HCT116 (cell line): Measurements from ENCODE around the gene MAEA. TPM values are rescaled to one million over a fixed set of nuclear protein-coding genes. Genes with fewer than 3 reads are reported as not detected.

Experiments
- ATAC-seq: fragments of 200-7000 bp; cut with Tn5 transposase; 2 replicates; pipeline ENCODE4 v1.9.1; 2020; ENCODE audit warnings: mild to moderate bottlenecking, moderate library complexity
- BruUV-seq: library from RNA; stranded (reverse); fragments of 400-500 nt; replicated peaks from 2 replicates; lab custom pipeline; 2021; lab: Mats Ljungman, UMichigan
- CTCF ChIA-PET: fragments of 300-600 bp; sonication (Branson Sonifier 250); formaldehyde crosslinking; loops from one replicate; lab custom pipeline; 2021; ENCODE audit warnings: antibody characterized with exemption; lab: Charles Lee
- POLR2A ChIA-PET: fragments of 300-600, 350-600 bp; sonication (Branson Sonifier 250); formaldehyde crosslinking; loops from one replicate; lab custom pipeline; 2021; ENCODE audit warnings: antibody characterized with exemption; lab: Charles Lee
- RAD21 ChIA-PET, 2 experiments: fragments of 300-600 bp; sonication (Branson Sonifier 250); formaldehyde crosslinking; loops; one replicate each; lab custom pipeline; 2023; ENCODE audit warnings: low total read pairs in 2 of 2; ENCODE audit not compliant: uncharacterized antibody in 2 of 2, unreplicated experiment in 2 of 2, low non-redundant PET in 1 of 2; lab: Charles Lee
- DNase-seq: peaks from one replicate; pipeline ENCODE4 v3.0.0-alpha.2; 2010; ENCODE audit warnings: low read depth, low spot score
- H2AFZ ChIP-seq: fragments of 200-600 bp; shearing (Covaris generic), sonication (generic); 2 replicates; pipeline ENCODE4 v1.6.1; 2017; ENCODE audit warnings: low read depth, mixed run types, mixed read lengths, antibody characterized with exemption, low read length; ENCODE audit not compliant: poor library complexity, severe bottlenecking
- H3K27ac ChIP-seq: 2 replicates; pipeline ENCODE4 v1.5.1; 2012; ENCODE audit warnings: low read depth, low read length
- H3K27me3 ChIP-seq: fragments of 200-600 bp; sonication (generic); 2 replicates; pipeline ENCODE4 v1.6.1; 2016; ENCODE audit warnings: mixed run types, low read length, mixed read lengths; ENCODE audit not compliant: insufficient read depth
- H3K36me3 ChIP-seq, 2 experiments: fragments of 200-500 bp in 1 of 2; fragments of 200-600 bp in 1 of 2; sonication (Bioruptor generic) in 1 of 2; sonication (generic) in 1 of 2; 2 replicates each; pipeline versions ENCODE4 v1.5.1 to v1.6.1; 2014 to 2016; ENCODE audit warnings: low read length in 2 of 2, inconsistent platforms in 1 of 2, mixed read lengths in 1 of 2, mixed run types in 1 of 2; ENCODE audit not compliant: insufficient read depth in 2 of 2, control insufficient read depth in 1 of 2
- H3K4me1 ChIP-seq, 2 experiments: fragments of 200-600 bp in 1 of 2; sonication (generic) in 1 of 2; 2 replicates each; pipeline versions ENCODE4 v1.5.1 to v1.6.1; 2012 to 2017; ENCODE audit warnings: low read length in 2 of 2, inconsistent platforms in 1 of 2, mild to moderate bottlenecking in 1 of 2, mixed read lengths in 1 of 2, mixed run types in 1 of 2, moderate library complexity in 1 of 2; ENCODE audit not compliant: insufficient read depth in 2 of 2, control insufficient read depth in 1 of 2
- H3K4me2 ChIP-seq: fragments of 200-600 bp; sonication (generic); 2 replicates; pipeline ENCODE4 v1.6.1; 2017; ENCODE audit warnings: mixed run types, low read length, mixed read lengths
- H3K4me3 ChIP-seq, 2 experiments: fragments of 200-600 bp in 1 of 2; sonication (generic) in 1 of 2; replicated peaks in 1 of 2; 2 replicates each; pipeline ENCODE4 v1.5.1; 2011 to 2016; ENCODE audit warnings: low read length in 2 of 2, control low read depth in 1 of 2, low read depth in 1 of 2, mild to moderate bottlenecking in 1 of 2, mixed read lengths in 1 of 2, mixed run types in 1 of 2
- H3K79me2 ChIP-seq: fragments of 200-600 bp; sonication (generic); 2 replicates; pipeline ENCODE4 v1.6.1; 2017; ENCODE audit warnings: mild to moderate bottlenecking, mixed run types, low read length, moderate library complexity, mixed read lengths; ENCODE audit not compliant: insufficient read depth
- H3K9ac ChIP-seq: fragments of 200-600 bp; sonication (generic); 2 replicates; pipeline ENCODE4 v1.6.1; 2016; ENCODE audit warnings: low read length, mixed read lengths
- H3K9me2 ChIP-seq: fragments of 200-600 bp; sonication (generic), shearing (Covaris generic); 2 replicates; pipeline ENCODE4 v1.6.1; 2017; ENCODE audit warnings: mixed run types, mild to moderate bottlenecking, moderate library complexity; ENCODE audit not compliant: insufficient read depth
- H3K9me3 ChIP-seq, 2 experiments: fragments of 200-500 bp in 1 of 2; fragments of 200-600 bp in 1 of 2; sonication (Bioruptor generic) in 1 of 2; sonication (generic) in 1 of 2; 2 replicates each; pipeline ENCODE4 v1.6.1; 2014 to 2017; ENCODE audit warnings: low read length in 2 of 2, mixed read lengths in 2 of 2, inconsistent platforms in 1 of 2, low read depth in 1 of 2, mild to moderate bottlenecking in 1 of 2, mixed run types in 1 of 2, moderate library complexity in 1 of 2; ENCODE audit not compliant: control insufficient read depth in 1 of 2, insufficient read depth in 1 of 2
- H4K20me1 ChIP-seq: fragments of 200-600 bp; sonication (generic), shearing (Covaris generic); 2 replicates; pipeline ENCODE4 v1.6.1; 2017; ENCODE audit warnings: mixed run types, mild to moderate bottlenecking, moderate library complexity; ENCODE audit not compliant: insufficient read depth
- ATF3 ChIP-seq: IDR thresholded peaks from 2 replicates; pipeline ENCODE4 v1.6.1; 2012
- CBX3 ChIP-seq: IDR thresholded peaks from 2 replicates; pipeline ENCODE4 v1.6.1; 2012; ENCODE audit warnings: low read depth
- CEBPB ChIP-seq: IDR thresholded peaks from 2 replicates; pipeline ENCODE4 v1.6.1; 2012; ENCODE audit warnings: low read depth
- CTCF ChIP-seq, 3 experiments: fragments of 200-600 bp in 1 of 3; sonication (generic) in 1 of 3; IDR thresholded peaks in 2 of 3; conservative IDR thresholded peaks in 1 of 3; 2 replicates each; pipeline ENCODE4 v1.5.1; 2012 to 2017; ENCODE audit warnings: low read depth in 2 of 3, low read length in 2 of 3, antibody characterized with exemption in 1 of 3, borderline replicate concordance in 1 of 3, control low read depth in 1 of 3, mild to moderate bottlenecking in 1 of 3, mixed read lengths in 1 of 3, mixed run types in 1 of 3, moderate library complexity in 1 of 3; ENCODE audit not compliant: insufficient read depth in 1 of 3
- ELF1 ChIP-seq: IDR thresholded peaks from 2 replicates; pipeline ENCODE4 v1.6.1; 2012; ENCODE audit warnings: low read depth, borderline replicate concordance
- EZH2 ChIP-seq: fragments of 200-600 bp; sonication (generic); IDR thresholded peaks from 2 replicates; pipeline ENCODE4 v1.6.1; 2017; ENCODE audit warnings: antibody characterized with exemption, mixed run types
- FOSL1 ChIP-seq: IDR thresholded peaks from 2 replicates; pipeline ENCODE4 v1.6.1; 2012; ENCODE audit warnings: low read depth
- JUND ChIP-seq: IDR thresholded peaks from 2 replicates; pipeline ENCODE4 v1.6.1; 2012
- POLR2A ChIP-seq: IDR thresholded peaks from 2 replicates; pipeline ENCODE4 v1.7.0; 2011; ENCODE audit warnings: borderline replicate concordance; ENCODE audit not compliant: insufficient read depth, insufficient read length; ENCODE audit errors: extremely low read depth
- POLR2AphosphoS5 ChIP-seq: IDR thresholded peaks from 2 replicates; pipeline ENCODE4 v1.6.1; 2011; ENCODE audit warnings: mild to moderate bottlenecking, low read depth, low read length, moderate library complexity
- REST ChIP-seq: IDR thresholded peaks from 2 replicates; pipeline ENCODE4 v1.6.1; 2012; ENCODE audit warnings: low read depth
- SP1 ChIP-seq: IDR thresholded peaks from 2 replicates; pipeline ENCODE4 v1.6.1; 2012; ENCODE audit warnings: low read depth
- SRF ChIP-seq: IDR thresholded peaks from 2 replicates; pipeline ENCODE4 v1.6.1; 2012; ENCODE audit warnings: low read depth
- TCF7L2 ChIP-seq: IDR thresholded peaks from 2 replicates; pipeline ENCODE4 v1.7.0; 2011; ENCODE audit warnings: borderline replicate concordance, inconsistent platforms; ENCODE audit not compliant: insufficient read depth, insufficient read length; ENCODE audit errors: extremely low read depth
- YY1 ChIP-seq: IDR thresholded peaks from 2 replicates; pipeline ENCODE4 v1.6.1; 2011; ENCODE audit warnings: low read length, low read depth, moderate library complexity, mild to moderate bottlenecking; ENCODE audit not compliant: insufficient replicate concordance; ENCODE audit errors: extremely low read depth
- ZFX ChIP-seq: fragments of 450-650 bp; IDR thresholded peaks from 2 replicates; pipeline ENCODE4 v1.6.1; 2017
- ZNF274 ChIP-seq: fragments of 200-500 bp; sonication (Bioruptor generic); IDR thresholded peaks from 2 replicates; pipeline ENCODE4 v1.6.1; 2014; ENCODE audit warnings: mild to moderate bottlenecking, low read depth, low read length, inconsistent platforms
- intact Hi-C: fragments of 100-400 bp; cut with micrococcal nuclease; formaldehyde crosslinking; loops from 2 replicates; pipeline ENCODE4 v1.10.0; 2022
- total RNA-seq: library from RNA; stranded (reverse); gene quantifications from one replicate; pipeline ENCODE4 v1.2.1, GENCODE V29; 2021; ENCODE audit not compliant: unreplicated experiment
- TF ChIP-seq, protein P1 (sequence below): IDR thresholded peaks from 2 replicates; pipeline ENCODE4 v1.6.1; 2011; ENCODE audit warnings: mild to moderate bottlenecking, low read length, moderate library complexity; ENCODE audit not compliant: insufficient replicate concordance; ENCODE audit errors: extremely low read depth
- TF ChIP-seq, protein P2 (sequence below): IDR thresholded peaks from 2 replicates; pipeline ENCODE4 v1.6.1; 2012

The MAEA gene
- total RNA-seq, 1 experiment from 2014 or later = 88.3 TPM

GRCh38 chr4:1309261-1310010 is 19.7 kb downstream of the MAEA start:
- no peak overlapping the region for H2AFZ ChIP-seq
- peaks cover 24 to 25% of the 10 kb centered on the region in 2 experiments for H3K4me1 ChIP-seq
- H3K4me2 ChIP-seq = no peak overlapping the region
- intact Hi-C loops = no loop called here
- H3K79me2 ChIP-seq = peaks cover 97% of the 10 kb centered on the region
- no TSS peak for BruUV-seq
- H3K27ac ChIP-seq = no peak overlapping the region
- TF ChIP-seq TCF7L2 (no peak), CEBPB (no peak), ATF3 (no peak), FOSL1 (no peak), CBX3 (no peak), EZH2 (no peak), POLR2A (no peak), ZNF274 (no peak), POLR2AphosphoS5 (no peak), CTCF (IDR thresholded peaks at IDR 0.05 in 2 of 3, conservative IDR thresholded peaks at IDR 0.05 in 1 of 3; ENCODE audit: borderline replicate concordance in 1 of 3, insufficient read depth in 1 of 3, low read depth in 2 of 3, low read length in 2 of 3) (no peak), ZFX (no peak), JUND (no peak), SP1 (no peak), REST (no peak), SRF (no peak), ELF1 (no peak), YY1 (no peak)
- TF ChIP-seq, protein P1, sequence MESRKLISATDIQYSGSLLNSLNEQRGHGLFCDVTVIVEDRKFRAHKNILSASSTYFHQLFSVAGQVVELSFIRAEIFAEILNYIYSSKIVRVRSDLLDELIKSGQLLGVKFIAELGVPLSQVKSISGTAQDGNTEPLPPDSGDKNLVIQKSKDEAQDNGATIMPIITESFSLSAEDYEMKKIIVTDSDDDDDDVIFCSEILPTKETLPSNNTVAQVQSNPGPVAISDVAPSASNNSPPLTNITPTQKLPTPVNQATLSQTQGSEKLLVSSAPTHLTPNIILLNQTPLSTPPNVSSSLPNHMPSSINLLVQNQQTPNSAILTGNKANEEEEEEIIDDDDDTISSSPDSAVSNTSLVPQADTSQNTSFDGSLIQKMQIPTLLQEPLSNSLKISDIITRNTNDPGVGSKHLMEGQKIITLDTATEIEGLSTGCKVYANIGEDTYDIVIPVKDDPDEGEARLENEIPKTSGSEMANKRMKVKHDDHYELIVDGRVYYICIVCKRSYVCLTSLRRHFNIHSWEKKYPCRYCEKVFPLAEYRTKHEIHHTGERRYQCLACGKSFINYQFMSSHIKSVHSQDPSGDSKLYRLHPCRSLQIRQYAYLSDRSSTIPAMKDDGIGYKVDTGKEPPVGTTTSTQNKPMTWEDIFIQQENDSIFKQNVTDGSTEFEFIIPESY = no peak
- TF ChIP-seq, protein P2, sequence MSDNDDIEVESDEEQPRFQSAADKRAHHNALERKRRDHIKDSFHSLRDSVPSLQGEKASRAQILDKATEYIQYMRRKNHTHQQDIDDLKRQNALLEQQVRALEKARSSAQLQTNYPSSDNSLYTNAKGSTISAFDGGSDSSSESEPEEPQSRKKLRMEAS = no peak
- TF ChIP-seq, all 23 proteins: peak for 0
- RAD21 ChIA-PET = no interaction called here
- Histone ChIP-seq H3K9me2 (no peaks in the 10 kb centered on the region), H3K36me3 (peaks cover 5 to 23% of the 10 kb centered on the region in 2 experiments), H3K9me3 (no peaks in the 10 kb centered on the region), H3K27me3 (no peaks in the 10 kb centered on the region), H3K9ac (no peak overlapping the region), H3K4me3 (no peak overlapping the region), H4K20me1 (no peaks in the 10 kb centered on the region)
- CTCF ChIA-PET = no interaction called here
- ATAC-seq (no peak), DNase-seq (no peak)
- POLR2A ChIA-PET = no interaction called here
